ENCODE data around the gene PRELP. TPM values are rescaled to one million over a fixed set of nuclear protein-coding genes. Genes with fewer than 3 reads are reported as not detected.
A peak's percentile ranks its signal among the peaks of the same experiment; 100 is the strongest.

Gene PRELP
- total RNA-seq, 1 experiment from 2014 or later = 0.07 TPM

DNA sequence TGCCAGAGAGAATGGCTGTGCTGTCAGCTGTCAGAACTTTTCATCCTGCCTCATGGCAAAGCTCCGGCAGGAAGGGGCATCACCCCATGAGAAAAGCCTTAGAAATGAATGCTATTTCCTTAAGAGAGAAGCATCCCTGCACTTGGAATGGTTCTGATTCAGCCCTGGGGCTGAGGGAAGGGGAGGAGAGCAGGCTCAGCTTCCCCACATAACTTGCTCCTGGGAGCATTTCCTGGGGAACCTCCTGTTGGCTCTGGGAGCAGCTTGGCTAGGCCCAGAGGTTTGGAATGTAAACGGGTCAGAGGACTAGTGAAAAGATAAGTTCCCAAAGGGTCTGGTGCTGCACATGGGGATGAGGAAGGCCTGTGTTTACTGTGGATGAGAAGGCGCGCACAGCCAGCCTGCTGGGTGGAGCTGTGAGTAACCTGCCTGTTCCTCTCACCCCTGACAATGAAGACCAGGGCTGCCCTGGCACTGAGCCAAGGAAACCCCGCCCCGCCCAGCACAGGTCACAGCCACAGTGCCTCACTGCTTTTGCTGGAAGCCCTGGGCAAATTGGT is 5.0 kb downstream of the PRELP start:
- peak; percentile 59 for DNase-seq
- H3K9ac ChIP-seq (ENCODE audit: extremely low read depth, insufficient read length, low read length) = no peak overlapping the region

More for the DNA sequence above, 5.0 kb downstream of the PRELP start:
- Histone ChIP-seq H2BK120ac (ENCODE audit: low read depth, low read length, poor library complexity, severe bottlenecking) (no peak overlapping the region), H3K27me3 (ENCODE audit: insufficient read depth, low read length) (no peaks in the 10 kb centered on the region), H3K79me2 (ENCODE audit: insufficient read depth, low read length) (no peaks in the 10 kb centered on the region), H3K79me1 (ENCODE audit: insufficient read depth, low read depth, low read length, poor library complexity, severe bottlenecking) (no peaks in the 10 kb centered on the region), H4K20me1 (ENCODE audit: control insufficient read depth, insufficient read depth, insufficient read length) (no peaks in the 10 kb centered on the region), H4K8ac (replicated peaks; ENCODE audit: insufficient read length, low read depth, low read length) (no peak overlapping the region), H3K4ac (ENCODE audit: low read depth, low read length) (no peak overlapping the region), H3K14ac (ENCODE audit: insufficient read depth, low read length) (no peak overlapping the region), H2AFZ (ENCODE audit: low read length) (no peak overlapping the region), H3K4me2 (ENCODE audit: insufficient read depth, insufficient read length, low read length) (no peak overlapping the region), H2AK5ac (ENCODE audit: insufficient read length, low read length) (no peak overlapping the region), H3K18ac (ENCODE audit: insufficient read length, low read depth, low read length) (no peak overlapping the region), H3T11ph (ENCODE audit: low read length) (no peak overlapping the region), H3K9me3 (ENCODE audit: control insufficient read depth, low read depth, low read length) (no peaks in the 10 kb centered on the region), H4K5ac (ENCODE audit: insufficient read length, low read depth, low read length) (no peak overlapping the region), H3K56ac (ENCODE audit: insufficient read length, low read depth, low read length) (no peak overlapping the region), H2BK5ac (ENCODE audit: insufficient read length, low read length) (no peak overlapping the region), H2BK20ac (ENCODE audit: low read depth, low read length, poor library complexity, severe bottlenecking) (no peak overlapping the region), H2BK12ac (ENCODE audit: insufficient read length, low read depth, low read length) (no peak overlapping the region), H3K23ac (ENCODE audit: insufficient read length, low read depth, low read length) (no peak overlapping the region), H3K27ac (ENCODE audit: insufficient read length, low read depth, low read length) (no peak overlapping the region), H3K23me2 (ENCODE audit: insufficient read length, low read depth, low read length, poor library complexity, severe bottlenecking) (no peaks in the 10 kb centered on the region), H4K91ac (ENCODE audit: insufficient read length, low read depth, low read length) (no peak overlapping the region), H2BK15ac (ENCODE audit: low read depth, low read length) (no peak overlapping the region), H3K4me1 (ENCODE audit: insufficient read depth, low read length) (peaks cover 3% of the 10 kb centered on the region; the same call in 1 of the 2 replicates)
- Mint-ChIP-seq H3K4me1 (peaks cover 14 to 19% of the 10 kb centered on the region in 2 experiments), H3K36me3 (ENCODE audit: insufficient read depth in 1 of 3, low read depth in 3 of 3) (no peaks in the 10 kb centered on the region), H3K4me3 (no peak overlapping the region), H3K27me3 (ENCODE audit: low read depth) (peaks cover 15% of the 10 kb centered on the region), H3K9me3 (no peaks in the 10 kb centered on the region), H3K27ac (no peak overlapping the region)
- no CpG with 5 or more reads among the region's 6 CpGs for WGBS (ENCODE audit: extremely low coverage, insufficient read length, low lambda C conversion rate)
- TF ChIP-seq, protein P1, sequence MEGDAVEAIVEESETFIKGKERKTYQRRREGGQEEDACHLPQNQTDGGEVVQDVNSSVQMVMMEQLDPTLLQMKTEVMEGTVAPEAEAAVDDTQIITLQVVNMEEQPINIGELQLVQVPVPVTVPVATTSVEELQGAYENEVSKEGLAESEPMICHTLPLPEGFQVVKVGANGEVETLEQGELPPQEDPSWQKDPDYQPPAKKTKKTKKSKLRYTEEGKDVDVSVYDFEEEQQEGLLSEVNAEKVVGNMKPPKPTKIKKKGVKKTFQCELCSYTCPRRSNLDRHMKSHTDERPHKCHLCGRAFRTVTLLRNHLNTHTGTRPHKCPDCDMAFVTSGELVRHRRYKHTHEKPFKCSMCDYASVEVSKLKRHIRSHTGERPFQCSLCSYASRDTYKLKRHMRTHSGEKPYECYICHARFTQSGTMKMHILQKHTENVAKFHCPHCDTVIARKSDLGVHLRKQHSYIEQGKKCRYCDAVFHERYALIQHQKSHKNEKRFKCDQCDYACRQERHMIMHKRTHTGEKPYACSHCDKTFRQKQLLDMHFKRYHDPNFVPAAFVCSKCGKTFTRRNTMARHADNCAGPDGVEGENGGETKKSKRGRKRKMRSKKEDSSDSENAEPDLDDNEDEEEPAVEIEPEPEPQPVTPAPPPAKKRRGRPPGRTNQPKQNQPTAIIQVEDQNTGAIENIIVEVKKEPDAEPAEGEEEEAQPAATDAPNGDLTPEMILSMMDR (conservative IDR thresholded peaks at IDR 0.05) = no peak

Data from H9 (cell line).